ENCODE data around the gene SLC12A8.

The SLC12A8 gene

GRCh38 chr3:125136515-125136914, 76.0 kb downstream of the SLC12A8 start:
- DNase-seq, result no peak

DNA sequence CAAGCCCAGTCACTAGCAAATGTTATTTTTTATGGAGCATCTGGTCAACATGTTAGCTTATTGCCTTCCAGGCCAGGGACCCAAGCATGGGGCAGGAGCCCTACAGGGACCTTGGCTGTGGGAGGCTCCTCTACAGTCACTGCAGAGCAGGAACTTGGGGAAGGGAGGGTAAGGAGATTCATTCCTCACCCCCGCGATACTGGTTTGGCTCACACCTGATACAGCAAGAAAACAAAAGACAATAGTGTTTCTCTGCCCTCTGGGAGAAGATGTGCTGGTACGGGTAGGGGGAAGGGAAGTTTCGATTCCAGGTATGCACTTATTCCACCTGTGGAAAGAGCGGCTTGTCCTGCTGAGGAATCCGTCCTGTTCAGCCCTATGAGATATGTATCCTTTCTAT, 77.6 kb downstream of the SLC12A8 start:
- DNase-seq, result no peak

GRCh38 chr3:125132815-125133214, 79.7 kb downstream of the SLC12A8 start:
- DNase-seq, result no peak

DNA sequence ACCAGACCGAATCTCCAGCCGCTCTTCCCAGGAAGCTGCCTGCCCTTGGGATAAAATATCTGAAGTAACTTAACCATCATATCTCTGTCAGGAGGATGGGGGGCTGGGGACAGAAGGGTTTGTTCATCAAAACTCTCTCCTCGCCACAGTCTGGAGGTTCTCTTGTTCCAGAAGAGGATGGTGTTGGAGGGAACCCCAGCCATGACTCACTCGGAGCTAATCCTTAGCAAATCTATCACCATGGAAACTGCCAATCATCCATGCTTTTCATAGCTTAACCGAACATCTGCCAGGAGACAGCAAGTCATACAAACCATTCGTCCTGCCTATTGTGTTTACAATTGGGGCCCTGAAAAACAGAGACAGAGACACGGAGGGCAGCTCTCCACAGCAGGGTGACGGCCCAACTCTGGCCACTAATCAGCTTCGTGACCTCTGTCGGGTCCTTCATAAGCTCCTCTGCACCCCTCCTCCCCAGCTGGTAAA, 83.0 kb downstream of the SLC12A8 start:
- no peak for DNase-seq

GRCh38 chr3:125128861-125129501, 83.6 kb downstream of the SLC12A8 start:
- DNase-seq, result no peak

DNA sequence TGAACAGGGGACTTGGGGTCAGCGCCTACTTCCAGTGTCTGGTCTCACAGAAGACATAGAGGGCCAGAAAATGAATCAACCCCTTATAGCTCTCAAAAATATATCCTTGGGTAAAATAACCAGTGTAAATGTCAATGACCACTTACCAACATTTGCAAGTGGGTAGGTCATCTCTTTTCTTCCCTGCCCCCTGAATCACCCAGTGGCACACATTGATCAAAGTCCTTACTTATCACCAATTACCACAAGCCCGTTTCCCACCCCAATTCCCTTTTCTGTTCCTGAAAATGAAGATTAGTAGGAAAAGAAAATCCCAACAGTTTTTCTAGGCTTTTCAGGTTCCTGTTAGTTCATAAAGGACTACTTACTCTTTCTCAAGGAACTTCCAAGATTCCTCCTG, 86.2 kb downstream of the SLC12A8 start:
- no peak for DNase-seq

DNA sequence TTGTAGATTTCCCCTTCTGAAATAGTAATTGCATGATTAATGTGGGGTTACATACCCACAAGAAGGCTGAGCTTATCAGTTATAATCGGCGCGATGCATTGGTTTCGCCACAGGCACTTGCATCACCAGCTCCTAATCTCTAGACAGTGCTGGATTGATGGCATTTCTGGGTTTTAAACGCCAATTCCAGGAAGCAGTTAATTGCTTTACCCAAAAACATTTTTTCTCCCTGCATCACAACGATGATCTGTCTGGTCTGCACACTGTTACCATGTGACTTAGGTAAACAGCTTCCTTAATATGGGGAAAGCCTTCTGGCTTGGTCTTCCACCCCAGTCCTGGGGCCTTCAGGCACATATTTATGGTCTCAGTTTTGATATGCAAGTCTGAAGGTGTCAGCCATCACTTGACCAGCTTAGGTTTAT, 86.7 kb downstream of the SLC12A8 start:
- DNase-seq, result no peak

GRCh38 chr3:125123451-125124305, 88.9 kb downstream of the SLC12A8 start:
- no peak for DNase-seq

GRCh38 chr3:125121246-125122010, 91.1 kb downstream of the SLC12A8 start:
- DNase-seq, result no peak

GRCh38 chr3:125120379-125121122, 92.0 kb downstream of the SLC12A8 start:
- no peak for DNase-seq

GRCh38 chr3:125119752-125120378, 92.7 kb downstream of the SLC12A8 start:
- DNase-seq, result no peak

GRCh38 chr3:125118600-125118999, 93.9 kb downstream of the SLC12A8 start:
- no peak for DNase-seq

DNA sequence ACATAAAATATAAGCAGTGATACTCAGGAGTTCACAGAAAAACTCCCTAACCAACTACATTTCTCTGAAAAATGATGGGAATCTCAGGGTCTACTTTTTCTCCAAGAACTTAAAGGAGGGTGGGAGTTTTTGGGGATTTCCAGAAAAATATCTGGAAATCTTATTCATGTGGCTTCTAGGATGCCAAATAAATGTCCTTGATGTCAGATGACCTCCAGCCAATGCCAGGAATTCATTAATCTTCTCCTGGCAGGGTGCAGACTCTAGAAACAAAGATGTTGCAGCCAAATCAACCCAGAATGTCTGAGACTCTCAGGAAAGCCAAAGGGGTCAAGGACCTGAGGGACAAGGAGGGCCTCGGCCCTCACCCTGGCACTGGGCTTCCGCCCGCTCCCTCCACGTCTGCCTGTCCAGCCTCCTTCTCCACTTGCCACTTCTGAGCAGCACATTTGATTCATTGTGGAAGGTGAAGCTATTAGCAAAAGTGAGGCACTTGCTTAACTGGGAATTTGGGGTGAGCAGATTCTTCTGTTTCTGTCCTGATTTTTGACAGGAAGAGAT, 94.8 kb downstream of the SLC12A8 start:
- DNase-seq, result no peak

- no peak for DNase-seq
Observed at GRCh38 chr3:125116311-125117080, 96.1 kb downstream of the SLC12A8 start.

DNA sequence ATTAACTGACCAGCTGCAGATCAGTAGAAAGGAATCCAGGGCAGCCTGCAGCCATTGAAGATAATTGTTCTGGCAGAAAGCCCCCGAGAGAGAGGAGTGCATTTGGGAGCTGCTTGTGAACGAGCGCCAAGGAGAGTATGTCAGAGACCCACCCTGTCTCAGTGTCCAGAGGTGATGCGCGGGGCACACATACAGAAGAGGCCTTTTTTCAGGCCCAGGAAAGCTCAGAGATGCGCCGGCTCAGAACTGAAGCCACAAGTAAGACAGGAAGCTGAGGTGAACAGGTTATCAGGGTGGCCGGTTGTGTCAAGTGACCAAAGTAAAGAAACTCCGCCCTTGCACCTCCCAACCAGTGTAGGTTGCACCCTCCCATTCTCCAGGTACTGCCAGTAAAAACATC, 96.9 kb downstream of the SLC12A8 start:
- no peak for DNase-seq

DNA sequence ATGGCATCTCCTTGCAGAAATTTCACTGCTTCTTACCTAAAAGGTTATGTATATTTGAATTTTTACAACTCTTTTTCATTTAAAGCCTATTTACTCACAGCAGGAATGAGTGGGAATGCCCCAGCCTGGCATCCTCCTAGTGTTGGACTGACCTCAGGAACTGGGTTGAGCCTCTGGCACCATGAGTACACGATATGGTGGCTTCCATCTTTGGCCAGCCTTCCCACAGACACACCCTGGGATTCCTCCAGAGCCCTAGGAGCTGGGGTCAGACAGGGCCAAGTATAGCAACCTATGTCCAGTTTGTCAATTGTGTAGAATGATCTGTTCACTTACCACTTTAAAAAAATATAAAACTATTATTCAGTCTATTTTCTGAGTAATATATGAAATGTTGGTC, 99.6 kb downstream of the SLC12A8 start:
- no peak for DNase-seq

GRCh38 chr3:125110876-125111480, 101.6 kb downstream of the SLC12A8 start:
- no peak for DNase-seq

- no peak for DNase-seq
Observed at GRCh38 chr3:125110016-125110875, 102.3 kb downstream of the SLC12A8 start.

DNA sequence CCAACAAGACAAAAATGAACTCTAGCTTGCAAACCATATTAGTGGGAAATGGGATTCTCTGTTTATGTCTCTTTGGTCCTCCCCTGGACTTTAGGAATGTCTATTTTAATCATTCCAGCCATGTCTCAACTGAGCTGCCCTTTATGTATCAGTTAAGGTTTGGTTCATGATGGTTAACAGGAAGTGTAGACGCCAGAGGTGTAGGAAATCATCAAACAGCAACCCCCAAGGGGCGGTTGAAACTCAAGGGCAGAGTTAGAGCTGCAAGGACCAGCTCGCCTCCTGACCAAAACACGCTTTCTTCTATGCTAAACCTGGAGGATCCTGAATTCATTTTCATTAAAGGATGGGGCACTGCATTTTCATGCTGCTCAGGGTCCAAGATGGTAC, 103.0 kb downstream of the SLC12A8 start:
- DNase-seq, result no peak

All from CD4-positive, alpha-beta T cell treated with Interferon gamma for 1 hour (primary cell).